ENCODE measurements around the gene AQP9. TPM values are rescaled to one million over a fixed set of nuclear protein-coding genes. Genes with fewer than 3 reads are reported as not detected.

The AQP9 gene
- total and polyA plus RNA-seq, 2 experiments from 2014 or later, result 0.57 to 0.60 TPM

DNA sequence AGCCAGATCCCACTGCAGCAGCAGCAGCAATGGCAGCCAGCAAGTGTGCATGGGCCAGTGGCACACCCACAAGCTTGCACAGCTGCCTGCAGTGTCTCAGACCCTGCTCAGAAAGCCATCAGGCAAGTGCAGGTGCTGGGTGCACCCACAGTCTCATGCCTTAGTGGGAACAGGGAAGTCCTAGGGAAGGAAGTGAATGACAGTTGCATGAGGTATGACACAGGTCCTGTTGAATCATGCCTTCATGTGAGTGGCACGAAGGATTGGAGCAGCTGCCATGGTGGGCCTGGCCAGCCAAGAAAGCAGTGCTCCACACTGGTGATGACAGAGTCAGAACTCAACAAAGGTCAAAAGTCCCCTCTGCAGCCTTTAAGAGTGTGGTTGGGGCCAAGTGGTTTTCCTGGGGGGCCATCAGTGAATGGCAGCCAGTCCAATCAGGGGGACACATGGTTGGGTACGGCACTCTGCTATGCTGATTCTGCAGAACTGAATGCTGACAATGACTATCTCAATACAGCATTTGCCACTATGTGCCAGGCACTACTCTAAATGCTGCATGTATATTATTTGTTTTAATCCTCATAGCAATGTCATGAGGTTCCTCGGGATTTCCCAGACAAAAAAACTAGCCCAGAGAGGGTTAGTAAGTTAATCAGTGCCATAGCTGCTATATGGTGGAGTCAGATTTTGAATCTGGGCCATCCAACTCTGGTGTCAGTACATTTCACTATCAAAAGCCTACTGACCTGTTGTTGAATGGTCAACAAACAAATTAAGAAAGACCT is 94.3 kb downstream of the AQP9 start:
- WGBS (ENCODE audit: low lambda C conversion rate, missing lambda C conversion rate), result 90% methylated on average over 3 of the region's 3 CpGs
- no peaks in the 10 kb centered on the region for H3K9me2 ChIP-seq (replicated peaks; ENCODE audit: insufficient read depth)
- H3K4me3 ChIP-seq, result no peak overlapping the region
- peaks cover 16% of the 10 kb centered on the region for H3K4me1 ChIP-seq (ENCODE audit: insufficient read depth)
- H2AFZ ChIP-seq, result no peak overlapping the region
- no peaks in the 10 kb centered on the region for H3K79me2 ChIP-seq
- H3K36me3 ChIP-seq (replicated peaks; ENCODE audit: insufficient read depth, low read depth), result no peaks in the 10 kb centered on the region
- no peak for DNase-seq (ENCODE audit: low spot score)
- TF ChIP-seq EZH2phosphoT487 (IDR thresholded peaks at IDR 0.05; ENCODE audit: low read depth, severe bottlenecking, unreplicated experiment) (no peak), EZH2 (IDR thresholded peaks at IDR 0.05; ENCODE audit: borderline replicate concordance) (no peak)
- TF ChIP-seq, protein P1, sequence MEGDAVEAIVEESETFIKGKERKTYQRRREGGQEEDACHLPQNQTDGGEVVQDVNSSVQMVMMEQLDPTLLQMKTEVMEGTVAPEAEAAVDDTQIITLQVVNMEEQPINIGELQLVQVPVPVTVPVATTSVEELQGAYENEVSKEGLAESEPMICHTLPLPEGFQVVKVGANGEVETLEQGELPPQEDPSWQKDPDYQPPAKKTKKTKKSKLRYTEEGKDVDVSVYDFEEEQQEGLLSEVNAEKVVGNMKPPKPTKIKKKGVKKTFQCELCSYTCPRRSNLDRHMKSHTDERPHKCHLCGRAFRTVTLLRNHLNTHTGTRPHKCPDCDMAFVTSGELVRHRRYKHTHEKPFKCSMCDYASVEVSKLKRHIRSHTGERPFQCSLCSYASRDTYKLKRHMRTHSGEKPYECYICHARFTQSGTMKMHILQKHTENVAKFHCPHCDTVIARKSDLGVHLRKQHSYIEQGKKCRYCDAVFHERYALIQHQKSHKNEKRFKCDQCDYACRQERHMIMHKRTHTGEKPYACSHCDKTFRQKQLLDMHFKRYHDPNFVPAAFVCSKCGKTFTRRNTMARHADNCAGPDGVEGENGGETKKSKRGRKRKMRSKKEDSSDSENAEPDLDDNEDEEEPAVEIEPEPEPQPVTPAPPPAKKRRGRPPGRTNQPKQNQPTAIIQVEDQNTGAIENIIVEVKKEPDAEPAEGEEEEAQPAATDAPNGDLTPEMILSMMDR (IDR thresholded peaks at IDR 0.05; ENCODE audit: poor library complexity), result no peak
- no peak overlapping the region for H3K27ac ChIP-seq
- H3K9me3 ChIP-seq (ENCODE audit: low read depth), result no peaks in the 10 kb centered on the region
- no peak overlapping the region for H3K4me2 ChIP-seq
- H4K20me1 ChIP-seq (ENCODE audit: insufficient read depth, poor library complexity, severe bottlenecking), result no peaks in the 10 kb centered on the region
- no peaks in the 10 kb centered on the region for H3K27me3 ChIP-seq

DNA sequence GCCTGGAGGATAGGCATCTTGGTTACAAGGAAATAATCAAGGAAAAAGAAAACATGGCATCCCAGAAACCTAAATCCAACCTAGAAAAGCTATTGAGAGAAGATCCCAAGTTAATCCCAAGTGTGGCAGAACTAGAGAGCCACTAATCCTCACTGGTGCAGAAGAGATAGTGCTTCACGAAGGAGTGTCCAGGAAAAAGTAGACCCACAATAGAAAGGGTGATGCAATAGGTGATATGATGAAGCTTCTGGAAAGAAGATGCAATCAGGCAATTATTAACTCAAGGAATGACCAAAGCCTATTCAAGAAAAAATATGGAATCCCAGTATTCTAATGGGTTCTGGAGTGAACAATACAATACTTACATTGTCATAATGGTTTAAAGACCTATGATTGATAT is 95.2 kb downstream of the AQP9 start:
- TF ChIP-seq EZH2 (IDR thresholded peaks at IDR 0.05; ENCODE audit: borderline replicate concordance) (no peak), EZH2phosphoT487 (IDR thresholded peaks at IDR 0.05; ENCODE audit: low read depth, severe bottlenecking, unreplicated experiment) (no peak)
- TF ChIP-seq, protein P1 (IDR thresholded peaks at IDR 0.05; ENCODE audit: poor library complexity), result no peak
- H3K4me2 ChIP-seq, result no peak overlapping the region
- no peak overlapping the region for H3K4me3 ChIP-seq
- H3K27ac ChIP-seq, result no peak overlapping the region
- no peak overlapping the region for H2AFZ ChIP-seq
- H3K36me3 ChIP-seq (replicated peaks; ENCODE audit: insufficient read depth, low read depth), result no peaks in the 10 kb centered on the region
- no peaks in the 10 kb centered on the region for H3K27me3 ChIP-seq
- 50% methylated on average over 1 of the region's 1 CpG for WGBS (ENCODE audit: low lambda C conversion rate, missing lambda C conversion rate)
- H4K20me1 ChIP-seq (ENCODE audit: insufficient read depth, poor library complexity, severe bottlenecking), result no peaks in the 10 kb centered on the region
- H3K9me2 ChIP-seq (replicated peaks; ENCODE audit: insufficient read depth), result no peaks in the 10 kb centered on the region
- no peaks in the 10 kb centered on the region for H3K9me3 ChIP-seq (ENCODE audit: low read depth)
- H3K79me2 ChIP-seq, result no peaks in the 10 kb centered on the region
- H3K4me1 ChIP-seq (ENCODE audit: insufficient read depth), result peaks cover 16% of the 10 kb centered on the region
- no peak for DNase-seq (ENCODE audit: low spot score)

Small RNA genes lying within 50 kb of the gene (small RNA-seq; reads per million reads assigned to genes)
- gene MTCO3P23, result not detected

Other genes with a start within 250 kb of the AQP9 start
- 5.3 and 7.3 TPM in 2 replicates for gene ALDH1A2, start 72.7 kb upstream of the AQP9 start, total RNA-seq
- gene ALDH1A2, start 72.7 kb upstream of the AQP9 start, polyA plus RNA-seq, result 3.0 and 7.2 TPM in 2 replicates

Data from hepatocyte (in vitro differentiated cells).